GM23338 (cell line): ENCODE results near the gene HNRNPM.

Experiments used
- CREB1 ChIP-seq: fragments of 250-450 bp; sonication (Bioruptor Pico); IDR thresholded peaks from 2 replicates; pipeline ENCODE4 v1.5.0; 2020; ENCODE audit warnings: low read depth, mild to moderate bottlenecking, moderate library complexity
- CTCF ChIP-seq, 2 experiments: fragments of 200-600 bp in 1 of 2; sonication (generic) in 1 of 2; conservative IDR thresholded peaks; 2 replicates each; pipeline versions ENCODE4 v1.5.1 to v1.6.1; 2016 to 2017; ENCODE audit warnings: antibody characterized with exemption in 2 of 2, low read depth in 2 of 2, mild to moderate bottlenecking in 2 of 2, moderate library complexity in 1 of 2
- ETS1 ChIP-seq: IDR thresholded peaks from 2 replicates; pipeline ENCODE4 v1.6.1; 2016; ENCODE audit warnings: antibody characterized with exemption
- EZH2 ChIP-seq: fragments of 200-600 bp; sonication (generic); IDR thresholded peaks from one replicate; pipeline ENCODE4 v1.8.0; 2017; ENCODE audit warnings: antibody characterized with exemption, mild to moderate bottlenecking, low read depth; ENCODE audit not compliant: unreplicated experiment
- EZH2phosphoT487 ChIP-seq: fragments of 200-600 bp; sonication (generic); IDR thresholded peaks from one replicate; pipeline ENCODE4 v1.8.1; 2018; ENCODE audit warnings: antibody characterized with exemption; ENCODE audit not compliant: unreplicated experiment
- POLR2AphosphoS5 ChIP-seq: IDR thresholded peaks from 2 replicates; pipeline ENCODE4 v1.6.1; 2016; ENCODE audit warnings: antibody characterized with exemption, low read depth
- REST ChIP-seq: IDR thresholded peaks from one replicate; pipeline ENCODE4 v1.6.1; 2018; ENCODE audit warnings: antibody characterized with exemption; ENCODE audit not compliant: unreplicated experiment
- STAT1 ChIP-seq: IDR thresholded peaks from one replicate; pipeline ENCODE4 v1.6.1; 2016; ENCODE audit warnings: antibody characterized with exemption; ENCODE audit not compliant: unreplicated experiment
- ZNF114 ChIP-seq: fragments of 250-450 bp; sonication (Bioruptor Pico); IDR thresholded peaks from 2 replicates; pipeline ENCODE4 v1.5.0; 2020; ENCODE audit warnings: mild to moderate bottlenecking, moderate library complexity
- ZNF462 ChIP-seq: fragments of 250-450 bp; sonication (Bioruptor Pico); IDR thresholded peaks from 2 replicates; pipeline ENCODE4 v1.5.0; 2020; ENCODE audit warnings: mild to moderate bottlenecking, moderate library complexity

GRCh38 chr19:8399681-8400188 is 45.0 kb upstream of the HNRNPM start:
- no peak for TF ChIP-seq CTCF (conservative IDR thresholded peaks at IDR 0.05; ENCODE audit: low read depth in 2 of 2)
- TF ChIP-seq EZH2phosphoT487, result no peak
- TF ChIP-seq EZH2, result no peak
- no peak for TF ChIP-seq STAT1
- no peak for TF ChIP-seq ETS1
- no peak for TF ChIP-seq POLR2AphosphoS5
- no peak for TF ChIP-seq REST
- TF ChIP-seq ZNF114 (CRISPR knock-in tag), result no peak
- no peak for TF ChIP-seq CREB1 (CRISPR knock-in tag)
- TF ChIP-seq ZNF462 (CRISPR knock-in tag), result no peak
